ENCODE measurements around the gene WASF2. TPM values are rescaled to one million over a fixed set of nuclear protein-coding genes. Genes with fewer than 3 reads are reported as not detected.
"Not testable (repeated sequence)": the region's sequence is repeated elsewhere in the genome, so short reads cannot be mapped to it uniquely, and the experiment has no call there.

The WASF2 gene
- total RNA-seq, 2 donors from 2014 or later = 97.7 to 110 TPM

DNA sequence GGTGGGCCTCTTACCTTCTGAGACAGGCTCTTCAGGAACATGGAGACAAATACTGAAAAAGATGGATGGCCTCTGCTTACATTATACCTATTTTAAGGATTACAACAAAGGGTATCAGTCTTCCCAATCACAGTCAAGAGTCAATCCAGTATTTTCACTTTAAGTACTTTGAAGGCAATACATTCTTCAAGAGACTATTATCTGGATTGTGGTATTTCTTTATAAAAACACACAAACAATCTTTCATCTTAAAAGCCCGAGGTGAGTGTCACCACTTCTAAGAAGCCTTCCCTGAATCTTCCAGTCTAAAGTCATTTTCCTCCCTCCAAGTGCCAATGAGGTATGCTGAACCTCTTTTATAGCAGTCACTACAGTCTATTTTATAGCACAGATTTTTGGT is 45.3 kb downstream of the WASF2 start:
- ATAC-seq (no peak), DNase-seq (ENCODE audit: low spot score) (no peak)
- Mint-ChIP-seq H3K9me3 (no peaks in the 10 kb centered on the region), H3K36me3 (peaks cover 4% of the 10 kb centered on the region), H3K4me3 (peak overlapping the region; percentile 69), H3K4me1 (ENCODE audit: low read depth in 2 of 2) (peaks cover 35 to 38% of the 10 kb centered on the region in 2 donors), H3K27me3 (no peaks in the 10 kb centered on the region), H3K27ac (peak overlapping the region; percentile 38 to 76)

DNA sequence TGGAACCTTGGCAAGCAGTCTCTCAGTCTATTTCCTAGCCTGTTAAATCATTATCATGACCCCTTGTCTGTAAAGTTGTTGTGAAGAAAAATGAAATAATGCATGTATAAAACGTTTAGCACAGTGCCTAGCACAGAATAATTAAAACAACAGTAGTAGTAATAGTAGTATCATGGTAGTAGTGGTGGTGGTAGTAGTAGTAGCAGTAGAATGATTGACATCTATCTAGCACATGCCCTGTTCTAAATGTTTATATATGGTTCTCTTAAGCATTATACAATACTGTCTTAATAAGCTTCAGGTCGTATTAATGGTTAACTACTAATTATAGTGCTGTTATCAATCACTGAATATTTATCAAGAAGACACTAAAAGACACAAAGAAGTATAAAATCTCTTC is 50.8 kb downstream of the WASF2 start:
- Mint-ChIP-seq H3K27me3 (no peaks in the 10 kb centered on the region), H3K4me3 (no peak overlapping the region), H3K4me1 (ENCODE audit: low read depth in 2 of 2) (peaks cover 45 to 46% of the 10 kb centered on the region in 2 donors), H3K9me3 (no peaks in the 10 kb centered on the region), H3K36me3 (no peaks in the 10 kb centered on the region), H3K27ac (peak overlapping the region; percentile 22 to 63)
- DNase-seq (ENCODE audit: low spot score) = no peak
- no peak for ATAC-seq

DNA sequence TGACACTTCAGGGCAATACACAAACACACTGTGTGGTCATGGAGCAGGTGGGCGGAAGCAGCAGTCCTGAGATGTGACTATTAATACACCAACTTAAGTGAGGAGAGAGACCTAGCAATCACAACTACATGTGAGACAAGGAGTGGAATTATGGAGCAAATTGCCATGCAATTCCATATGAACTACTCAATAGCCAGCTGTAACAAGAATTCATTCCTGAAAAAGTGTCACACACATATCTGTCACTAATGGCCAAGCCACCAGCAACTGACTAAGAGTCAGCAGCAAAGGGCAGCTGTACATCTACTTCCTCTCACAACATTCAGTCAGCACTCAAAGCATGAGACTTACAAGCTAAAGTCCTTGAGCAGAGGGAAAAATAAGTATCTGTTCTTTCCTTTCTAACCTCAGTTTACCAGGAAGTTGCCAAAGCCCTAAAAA is 51.3 kb downstream of the WASF2 start:
- H3K9me3 Mint-ChIP-seq = no peaks in the 10 kb centered on the region
- H3K27me3 Mint-ChIP-seq = no peaks in the 10 kb centered on the region
- H3K4me3 Mint-ChIP-seq = no peak overlapping the region
- no peaks in the 10 kb centered on the region for H3K36me3 Mint-ChIP-seq
- H3K4me1 Mint-ChIP-seq (ENCODE audit: low read depth in 2 of 2) = peaks cover 46% of the 10 kb centered on the region in 2 donors
- H3K27ac Mint-ChIP-seq = peak overlapping the region; percentile 22 to 63
- DNase-seq (ENCODE audit: low spot score) = no peak
- no peak for ATAC-seq

DNA sequence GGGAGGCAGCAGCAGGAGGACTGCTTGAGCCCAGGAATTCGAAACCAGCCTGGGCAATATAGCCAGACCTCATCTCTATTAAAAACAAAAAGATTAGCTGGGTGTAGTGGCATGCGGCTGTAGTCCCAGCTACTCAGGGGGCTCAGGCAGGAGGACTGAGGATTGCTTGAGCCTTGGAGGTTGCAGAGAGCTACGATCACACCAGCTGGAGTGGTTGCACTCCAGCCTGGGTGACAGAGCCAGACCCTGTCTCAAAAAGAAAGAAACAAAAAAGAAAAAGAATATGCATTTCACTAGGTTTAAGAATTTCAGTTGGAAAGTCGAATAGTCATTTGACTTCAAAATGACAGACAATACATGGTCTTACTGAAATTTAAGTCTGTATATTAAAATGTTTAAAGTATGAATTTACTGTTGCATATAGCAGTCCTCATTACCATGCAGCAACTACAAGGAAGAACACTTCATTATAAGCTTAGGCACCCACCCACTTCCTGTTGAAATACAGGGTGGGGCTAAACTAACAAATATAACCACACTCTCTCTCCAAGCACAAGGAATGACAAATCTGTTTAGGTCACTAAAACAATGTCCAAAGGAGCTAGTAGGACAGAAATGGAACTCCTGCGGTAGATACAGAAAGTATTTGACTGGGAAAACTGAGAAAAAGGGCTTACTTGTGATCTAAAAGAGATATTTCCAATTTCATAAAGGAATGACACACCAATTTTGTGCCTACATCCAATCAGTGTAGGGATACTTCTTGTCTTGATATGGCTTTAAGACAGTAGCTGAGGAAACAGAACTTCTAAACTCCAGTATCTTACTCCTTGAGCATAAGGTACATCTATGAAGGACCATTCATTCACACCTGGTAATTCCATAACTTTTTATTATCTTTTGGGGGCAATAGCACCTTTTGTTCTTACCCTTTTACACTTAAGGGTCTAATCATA is 53.5 kb downstream of the WASF2 start:
- Mint-ChIP-seq H3K4me1 (ENCODE audit: low read depth in 2 of 2) (peaks cover 52 to 53% of the 10 kb centered on the region in 2 donors), H3K9me3 (no peaks in the 10 kb centered on the region), H3K27ac (peak overlapping the region; percentile 87 to 92), H3K27me3 (no peaks in the 10 kb centered on the region), H3K36me3 (no peaks in the 10 kb centered on the region), H3K4me3 (peak overlapping the region; percentile 77)
- ATAC-seq = peak; percentile 82 to 86
- no peak for DNase-seq (ENCODE audit: low spot score)

DNA sequence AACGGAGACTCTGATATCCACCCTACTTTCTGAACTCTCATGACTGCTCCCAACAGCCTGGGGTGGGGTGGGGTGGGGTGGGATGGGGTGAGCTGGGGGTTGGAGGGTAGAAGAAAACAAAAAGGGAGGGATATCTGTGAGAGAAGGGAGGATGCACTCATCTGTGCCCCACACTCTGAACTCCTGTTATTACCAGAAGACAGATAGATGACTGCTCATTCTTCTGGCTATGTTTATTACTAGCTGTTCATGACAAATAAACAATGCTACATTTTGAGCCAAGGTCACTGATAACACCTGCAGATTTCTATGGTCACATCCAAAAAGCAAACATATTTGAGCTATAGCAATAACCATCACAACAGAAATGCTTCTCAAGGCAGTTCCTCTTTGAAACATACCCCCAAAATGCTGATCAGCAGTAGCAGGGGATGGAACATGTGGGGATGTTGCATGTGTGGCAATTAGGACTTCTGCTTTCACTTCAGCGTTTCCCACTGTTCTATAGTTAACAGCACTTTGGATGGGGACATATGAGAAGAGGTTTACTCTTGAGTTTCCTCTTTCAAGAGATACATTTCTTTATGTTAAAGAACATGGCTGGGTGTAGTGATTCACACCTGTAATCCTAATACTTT is 54.3 kb downstream of the WASF2 start:
- Mint-ChIP-seq H3K27ac (peak overlapping the region; percentile 87 to 92), H3K4me3 (peak overlapping the region; percentile 77), H3K4me1 (ENCODE audit: low read depth in 2 of 2) (peaks cover 60% of the 10 kb centered on the region in 2 donors), H3K9me3 (no peaks in the 10 kb centered on the region), H3K27me3 (no peaks in the 10 kb centered on the region), H3K36me3 (no peaks in the 10 kb centered on the region)
- ATAC-seq = peak in 1 of 2 donors; percentile 66
- no peak for DNase-seq (ENCODE audit: low spot score)

DNA sequence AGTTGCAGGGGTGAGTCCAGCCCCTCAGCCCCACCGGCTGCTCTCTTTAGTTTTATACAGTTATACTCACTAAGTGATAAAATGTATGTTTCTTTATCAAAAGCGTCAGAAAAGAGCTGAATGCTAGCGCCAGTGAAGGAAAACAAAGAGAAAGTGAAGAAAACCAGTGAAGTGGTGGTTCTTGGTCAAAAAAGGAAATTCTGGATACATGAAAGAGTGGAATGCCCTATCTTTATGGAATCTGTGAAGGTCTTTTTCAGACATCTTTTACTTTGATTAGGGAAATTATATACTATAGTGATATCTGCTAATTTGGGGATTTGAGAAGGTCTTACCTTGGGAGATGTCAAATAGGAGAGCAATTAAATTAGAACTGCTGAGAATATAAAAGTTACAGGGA is 56.3 kb downstream of the WASF2 start:
- no peak overlapping the region for H3K4me3 Mint-ChIP-seq
- peak overlapping the region; percentile 58 to 92 for H3K27ac Mint-ChIP-seq
- no peak for DNase-seq (ENCODE audit: low spot score)
- H3K36me3 Mint-ChIP-seq = no peaks in the 10 kb centered on the region
- no peak for ATAC-seq
- no peaks in the 10 kb centered on the region for H3K27me3 Mint-ChIP-seq
- no peaks in the 10 kb centered on the region for H3K9me3 Mint-ChIP-seq
- H3K4me1 Mint-ChIP-seq (ENCODE audit: low read depth in 2 of 2) = peaks cover 52 to 58% of the 10 kb centered on the region in 2 donors

DNA sequence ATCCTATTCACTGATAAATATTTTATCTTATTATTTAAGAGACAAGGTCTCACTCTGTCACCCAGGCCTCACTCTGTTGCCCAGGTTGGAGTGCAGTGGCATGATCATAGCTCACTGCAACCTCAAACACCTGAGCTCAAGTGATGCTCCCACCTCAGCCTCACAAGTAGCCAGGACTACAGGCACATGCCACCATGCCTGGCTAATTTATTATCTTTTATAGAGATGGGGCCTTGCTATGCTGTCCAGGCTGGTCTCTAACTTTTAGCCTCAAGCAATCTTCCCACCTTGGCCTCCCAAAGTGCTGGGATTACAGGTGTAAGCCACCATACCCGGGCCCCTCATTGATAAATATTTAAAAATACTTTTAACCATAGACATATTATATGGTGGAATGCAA is 57.2 kb downstream of the WASF2 start:
- not testable (repeated sequence) for H3K27me3 Mint-ChIP-seq; H3K27ac Mint-ChIP-seq; H3K4me3 Mint-ChIP-seq; ATAC-seq; H3K36me3 Mint-ChIP-seq; H3K9me3 Mint-ChIP-seq; DNase-seq (ENCODE audit: low spot score)
- peaks cover 49 to 55% of the 10 kb centered on the region in 2 donors for H3K4me1 Mint-ChIP-seq (ENCODE audit: low read depth in 2 of 2)

DNA sequence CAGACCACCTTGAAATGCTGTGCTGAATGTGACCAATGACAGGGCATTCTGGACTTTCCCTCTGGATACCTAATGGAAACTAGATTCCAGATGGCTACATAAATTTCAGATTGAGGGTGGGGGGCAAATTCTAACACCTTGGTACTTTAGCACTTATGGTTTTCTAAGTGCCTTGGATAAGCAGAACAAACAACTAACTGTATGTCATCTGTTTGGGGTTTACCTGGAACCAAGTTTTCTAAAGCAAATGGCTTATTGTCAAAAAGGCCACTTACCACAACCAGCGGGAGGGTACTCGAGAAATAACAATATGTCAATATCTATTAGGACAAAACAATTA is 58.4 kb downstream of the WASF2 start:
- H3K4me3 Mint-ChIP-seq = peak overlapping the region; percentile 49
- peak overlapping the region; percentile 72 to 90 for H3K27ac Mint-ChIP-seq
- no peak for ATAC-seq
- H3K4me1 Mint-ChIP-seq (ENCODE audit: low read depth in 2 of 2) = peaks cover 45 to 48% of the 10 kb centered on the region in 2 donors
- no peaks in the 10 kb centered on the region for H3K9me3 Mint-ChIP-seq
- no peak for DNase-seq (ENCODE audit: low spot score)
- H3K36me3 Mint-ChIP-seq = peaks cover 4% of the 10 kb centered on the region
- no peaks in the 10 kb centered on the region for H3K27me3 Mint-ChIP-seq

DNA sequence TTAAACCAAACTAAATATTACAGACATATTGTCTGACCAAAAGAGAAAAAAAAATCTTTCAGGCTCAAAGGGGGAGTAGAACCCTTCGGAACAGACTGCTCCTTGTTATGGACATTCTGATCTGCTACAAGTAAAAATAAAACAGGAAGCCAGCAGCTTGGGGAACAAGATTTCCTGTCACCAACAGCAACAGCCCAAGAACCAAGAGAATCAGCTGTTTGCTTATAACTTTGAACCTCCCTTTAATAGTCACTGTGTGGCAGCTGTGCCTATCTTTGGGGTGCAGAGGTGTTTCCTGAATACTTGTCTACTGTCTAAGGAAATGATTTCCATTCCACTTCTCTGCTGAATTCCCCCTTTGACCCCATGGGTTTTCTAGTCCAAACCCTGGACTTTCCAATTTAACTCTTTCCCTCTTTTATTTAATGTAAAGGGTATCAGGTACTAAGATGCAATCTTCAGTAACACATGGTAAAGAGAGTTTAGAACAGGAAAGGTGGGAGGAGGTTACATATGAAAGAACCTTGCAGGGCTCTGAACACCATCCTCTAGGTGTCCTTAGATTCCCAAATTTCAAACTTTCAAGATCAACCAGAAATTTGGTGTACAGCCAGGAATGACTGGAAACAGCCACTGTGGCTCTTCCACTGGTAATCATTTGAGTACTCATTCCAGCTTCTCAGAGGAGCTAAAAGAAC is 58.9 kb downstream of the WASF2 start:
- ATAC-seq (peak in 1 of 2 donors; percentile 49), DNase-seq (ENCODE audit: low spot score) (no peak)
- Mint-ChIP-seq H3K36me3 (peaks cover 4% of the 10 kb centered on the region), H3K27ac (peak overlapping the region; percentile 72 to 90), H3K27me3 (no peaks in the 10 kb centered on the region), H3K9me3 (no peaks in the 10 kb centered on the region), H3K4me1 (ENCODE audit: low read depth in 2 of 2) (peaks cover 40 to 44% of the 10 kb centered on the region in 2 donors), H3K4me3 (peak overlapping the region; percentile 49)

DNA sequence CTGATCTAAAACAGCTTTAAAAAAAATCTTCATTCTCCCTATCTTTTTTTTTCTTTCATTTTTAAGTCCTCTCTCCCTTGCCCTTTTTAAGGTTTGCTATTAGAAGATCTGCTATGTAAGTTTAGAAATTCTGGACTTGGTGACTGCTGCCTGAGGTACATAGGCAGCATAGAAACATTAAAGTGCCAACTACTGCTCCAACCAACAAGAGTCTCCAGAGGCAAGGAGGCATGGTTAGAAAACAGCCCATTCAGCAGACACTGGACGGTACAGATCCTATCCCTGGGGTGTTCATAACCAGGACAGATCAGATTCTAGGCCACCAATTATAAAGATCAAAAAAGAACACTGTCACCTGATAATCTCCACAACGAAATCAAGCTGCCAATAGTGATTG is 60.9 kb downstream of the WASF2 start:
- DNase-seq (ENCODE audit: low spot score) (no peak), ATAC-seq (no peak)
- peaks cover 38 to 44% of the 10 kb centered on the region in 2 donors for H3K4me1 Mint-ChIP-seq (ENCODE audit: low read depth in 2 of 2)

DNA sequence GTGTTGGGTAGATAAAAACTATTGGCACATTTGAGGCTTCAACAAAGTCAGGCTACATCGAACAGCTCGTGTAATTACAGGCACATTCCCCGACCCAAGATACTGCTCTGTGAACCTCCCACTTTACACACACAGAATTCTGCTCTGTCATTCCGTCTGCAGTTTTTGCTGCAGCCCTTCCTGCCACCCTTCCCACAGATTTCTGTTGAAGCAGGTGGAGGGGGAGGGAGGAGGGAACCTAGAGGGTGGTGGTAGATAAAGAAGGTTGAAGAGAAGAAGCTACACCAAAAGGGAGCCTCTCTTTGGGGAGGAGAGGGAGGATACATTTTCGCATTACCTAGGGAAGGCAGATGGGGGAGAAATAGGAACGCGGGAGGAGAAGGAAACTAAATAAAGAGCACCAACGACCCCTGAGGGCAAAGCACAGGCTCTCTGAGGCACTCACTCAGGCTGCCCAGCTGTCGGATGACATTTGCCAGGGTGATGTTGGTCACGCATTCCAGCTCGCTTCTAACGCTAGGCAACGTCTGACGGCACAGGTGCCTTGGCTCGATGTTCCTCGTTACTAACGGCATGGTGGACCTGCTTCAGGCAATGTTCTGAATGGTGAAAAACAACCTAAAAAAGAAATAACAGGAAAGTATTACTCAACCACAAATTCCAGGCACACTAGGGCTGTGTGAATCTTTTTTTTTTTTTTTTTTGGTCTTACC is 61.5 kb downstream of the WASF2 start:
- Mint-ChIP-seq H3K27ac (peak overlapping the region; percentile 5 to 90), H3K27me3 (no peaks in the 10 kb centered on the region), H3K36me3 (peaks cover 4% of the 10 kb centered on the region), H3K4me3 (peak overlapping the region; percentile 48), H3K9me3 (no peaks in the 10 kb centered on the region), H3K4me1 (ENCODE audit: low read depth in 2 of 2) (peaks cover 35 to 40% of the 10 kb centered on the region in 2 donors)
- no peak for ATAC-seq
- no peak for DNase-seq (ENCODE audit: low spot score)

More for the DNA sequence above, 60.9 kb downstream of the WASF2 start:
- Mint-ChIP-seq H3K4me3 (peak overlapping the region; percentile 48), H3K36me3 (peaks cover 4% of the 10 kb centered on the region), H3K9me3 (no peaks in the 10 kb centered on the region), H3K27me3 (no peaks in the 10 kb centered on the region), H3K27ac (peak overlapping the region; percentile 5 to 90)

DNA sequence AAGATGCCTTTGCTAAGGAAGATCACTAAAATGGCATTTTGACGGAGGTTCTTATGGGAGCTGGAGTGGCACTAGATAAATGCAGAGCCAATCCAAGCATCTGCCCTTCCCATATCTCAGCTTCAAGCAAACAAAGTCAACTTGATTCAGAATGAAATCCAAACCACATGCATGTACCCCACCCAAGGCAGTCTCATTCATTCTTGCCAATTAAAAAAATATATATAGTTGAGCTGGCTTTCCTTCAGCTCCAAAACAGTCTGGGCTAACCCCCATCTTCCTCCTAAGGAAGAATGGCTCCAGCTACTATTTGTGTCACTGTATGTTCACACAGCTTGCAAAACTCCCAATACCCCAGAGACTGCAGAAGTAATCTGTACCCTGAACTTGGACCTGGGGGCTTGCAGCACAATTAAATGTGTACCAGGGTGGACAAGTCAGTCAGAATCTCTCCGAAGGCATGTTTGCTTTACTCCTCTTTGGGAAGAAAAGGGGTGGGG is 62.1 kb downstream of the WASF2 start:
- Mint-ChIP-seq H3K4me1 (ENCODE audit: low read depth in 2 of 2) (peaks cover 31 to 37% of the 10 kb centered on the region in 2 donors), H3K4me3 (peak overlapping the region; percentile 48), H3K27me3 (no peaks in the 10 kb centered on the region), H3K9me3 (no peaks in the 10 kb centered on the region), H3K27ac (peak overlapping the region; percentile 28 to 90), H3K36me3 (peaks cover 4% of the 10 kb centered on the region)
- ATAC-seq (no peak), DNase-seq (ENCODE audit: low spot score) (no peak)

DNA sequence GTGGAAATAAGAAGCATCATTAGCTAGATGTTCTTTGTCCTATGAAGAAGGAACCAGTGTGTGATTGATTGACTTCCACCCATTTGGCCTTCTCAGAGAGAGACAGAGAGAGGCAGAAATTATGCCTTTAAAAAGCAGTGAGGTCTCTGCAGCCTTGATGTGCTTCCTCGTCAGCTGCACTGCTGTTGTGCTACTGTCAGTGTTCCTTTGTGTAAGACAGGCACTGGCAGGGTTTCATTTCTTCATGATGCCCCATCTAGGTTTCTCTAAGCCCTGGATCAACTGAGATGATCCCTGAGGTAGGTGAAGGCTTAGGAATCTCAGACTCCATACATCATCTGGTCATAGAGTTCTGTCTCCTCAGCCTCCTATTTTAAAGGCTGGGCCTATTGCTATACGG is 62.6 kb downstream of the WASF2 start:
- H3K36me3 Mint-ChIP-seq = peaks cover 4% of the 10 kb centered on the region
- no peak for ATAC-seq
- H3K9me3 Mint-ChIP-seq = no peaks in the 10 kb centered on the region
- DNase-seq (ENCODE audit: low spot score) = no peak
- H3K27me3 Mint-ChIP-seq = no peaks in the 10 kb centered on the region
- peak overlapping the region; percentile 28 to 90 for H3K27ac Mint-ChIP-seq
- peaks cover 35 to 39% of the 10 kb centered on the region in 2 donors for H3K4me1 Mint-ChIP-seq (ENCODE audit: low read depth in 2 of 2)
- no peak overlapping the region for H3K4me3 Mint-ChIP-seq
